HTR-8/SVneo (cell line): ENCODE data around the gene TRMT2A.
A peak's percentile ranks its signal among the peaks of the same experiment; 100 is the strongest.

ENCODE experiments used
- DNase-seq: peaks from one replicate; pipeline ENCODE4 v3.0.0; 2011; ENCODE audit warnings: low spot score, mixed read lengths; ENCODE audit not compliant: insufficient read length
- FAIRE-seq: peaks from 2 replicates; lab custom pipeline; 2011; peaks lifted over from hg19 to GRCh38; lab: Jason Lieb, UNC

The TRMT2A gene

DNA sequence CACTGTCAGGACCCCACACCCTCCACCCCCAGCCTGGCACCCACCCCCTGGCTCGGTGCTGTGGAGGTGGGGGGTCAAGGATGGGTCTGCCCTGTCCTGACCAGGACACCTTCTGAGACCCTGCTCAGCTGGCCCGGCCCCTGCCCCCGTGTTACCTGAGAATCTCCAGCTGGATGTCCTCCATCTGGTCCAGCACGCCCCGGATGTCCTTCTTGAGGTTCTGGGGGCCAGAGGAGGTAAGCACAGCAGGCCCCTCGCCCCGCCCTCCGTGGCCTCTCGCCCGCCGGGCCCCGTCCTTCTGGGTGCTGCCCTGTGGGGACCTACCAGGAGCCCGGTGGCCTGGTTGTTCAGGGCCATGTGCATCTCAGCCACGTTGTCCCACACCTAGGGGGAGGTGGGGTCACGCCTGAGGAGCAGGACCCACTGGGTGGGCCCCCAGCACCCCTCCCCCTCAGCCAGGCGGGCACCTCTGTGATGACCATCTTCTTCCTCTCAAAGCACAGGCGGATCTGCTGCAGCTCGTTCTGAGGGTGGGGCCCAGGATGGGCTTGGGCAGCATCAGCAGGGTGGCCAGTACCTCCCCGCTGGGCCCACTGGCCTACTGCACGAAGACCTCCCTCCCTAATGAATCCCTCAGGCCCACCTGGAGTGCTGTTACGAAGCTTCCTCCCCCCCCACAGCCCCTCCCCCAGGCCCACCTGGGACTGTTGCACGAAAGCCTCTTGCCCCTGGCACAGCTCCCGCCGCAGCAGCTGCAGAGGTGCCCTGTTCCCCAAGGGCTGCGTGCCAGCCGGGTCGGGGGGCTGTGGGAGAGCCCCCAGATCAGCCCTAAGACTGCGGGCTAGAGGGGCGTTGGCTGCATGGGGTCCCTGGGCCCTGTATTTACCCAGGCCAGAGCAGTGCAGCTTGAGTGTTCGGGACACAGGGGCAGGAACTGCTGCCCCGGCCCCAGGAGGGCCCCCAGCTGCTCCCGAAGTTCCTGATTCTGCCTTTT lies 32.5 kb upstream of the TRMT2A start:
- no peak for DNase-seq
- FAIRE-seq: no peak

DNA sequence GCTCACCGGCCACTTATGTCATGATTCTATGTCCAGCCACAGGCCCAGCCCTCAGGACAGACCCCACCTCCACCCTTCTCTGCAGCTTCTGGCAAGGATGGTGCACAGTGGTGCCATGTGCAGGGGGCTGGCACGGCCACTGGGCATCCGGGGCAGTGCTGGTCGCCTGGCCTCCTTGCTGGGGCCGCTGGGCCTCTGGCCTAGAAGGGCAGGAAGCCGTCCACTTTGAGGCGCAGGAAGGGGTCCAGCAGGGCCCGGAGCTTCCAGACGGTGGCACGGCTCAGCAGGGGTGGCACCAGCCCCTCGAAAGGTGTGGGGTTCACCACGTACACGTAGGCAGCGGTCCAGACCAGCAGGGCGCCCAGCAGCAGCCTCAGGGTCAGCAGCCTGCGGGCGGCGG lies 31.4 kb upstream of the TRMT2A start:
- DNase-seq (no peak), FAIRE-seq (no peak)

DNA sequence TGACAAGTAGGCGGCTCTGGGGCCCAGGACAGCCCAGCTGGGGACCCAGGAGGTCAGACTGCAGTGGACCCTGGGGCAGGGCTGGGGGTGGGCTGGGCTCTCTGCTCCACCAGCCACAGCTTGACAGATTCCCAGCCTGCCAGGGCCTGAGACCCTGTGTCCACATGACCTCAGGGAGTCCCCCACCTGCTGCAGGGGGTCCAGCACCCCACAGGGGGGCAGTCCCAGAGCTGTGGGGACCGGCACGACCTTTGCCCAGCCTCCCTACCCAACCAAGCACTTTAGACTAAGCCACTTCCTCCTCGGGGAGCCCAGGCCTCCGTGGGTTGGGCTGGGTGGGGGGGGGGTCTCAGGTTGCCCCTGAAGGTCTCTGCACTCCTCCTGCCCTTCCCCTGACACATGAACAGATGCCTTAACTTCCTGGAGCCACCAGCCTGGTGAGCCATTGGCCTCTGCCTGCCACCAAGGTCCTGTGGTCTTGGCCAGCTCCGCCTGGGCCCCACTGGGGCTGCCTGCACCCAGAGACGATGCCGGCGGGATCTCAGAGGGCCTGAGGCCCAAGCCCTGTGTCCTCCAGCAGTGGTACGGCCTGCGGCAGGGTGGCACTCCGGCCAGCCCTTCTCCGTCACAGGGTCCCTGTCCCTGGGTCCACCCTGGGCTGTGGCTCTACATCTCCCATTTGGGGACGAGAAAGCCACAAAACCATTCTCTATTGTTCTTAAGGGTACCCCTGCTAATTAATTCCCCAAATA lies 30.4 kb upstream of the TRMT2A start:
- no peak for FAIRE-seq
- DNase-seq: no peak

DNA sequence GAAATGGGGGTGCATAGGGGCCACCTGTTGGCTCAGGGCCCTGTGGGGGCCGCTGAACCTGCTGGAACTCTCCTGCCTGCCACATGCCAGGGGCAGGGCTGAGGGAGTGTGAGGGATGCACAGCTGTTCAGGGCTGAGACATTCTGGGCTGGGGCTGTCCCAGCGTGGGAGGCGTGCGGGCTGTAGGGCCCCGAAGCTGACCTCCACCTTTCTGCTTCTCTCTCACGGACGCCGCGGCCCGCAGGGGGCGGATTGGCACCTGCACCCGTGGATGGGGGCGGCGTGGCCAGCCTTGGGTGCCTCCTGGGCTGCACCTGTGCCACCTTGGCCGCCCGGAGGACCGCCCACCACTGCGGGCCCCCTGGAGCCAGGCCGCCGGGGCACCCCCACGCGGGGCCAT lies 29.8 kb upstream of the TRMT2A start:
- no peak for FAIRE-seq

DNA sequence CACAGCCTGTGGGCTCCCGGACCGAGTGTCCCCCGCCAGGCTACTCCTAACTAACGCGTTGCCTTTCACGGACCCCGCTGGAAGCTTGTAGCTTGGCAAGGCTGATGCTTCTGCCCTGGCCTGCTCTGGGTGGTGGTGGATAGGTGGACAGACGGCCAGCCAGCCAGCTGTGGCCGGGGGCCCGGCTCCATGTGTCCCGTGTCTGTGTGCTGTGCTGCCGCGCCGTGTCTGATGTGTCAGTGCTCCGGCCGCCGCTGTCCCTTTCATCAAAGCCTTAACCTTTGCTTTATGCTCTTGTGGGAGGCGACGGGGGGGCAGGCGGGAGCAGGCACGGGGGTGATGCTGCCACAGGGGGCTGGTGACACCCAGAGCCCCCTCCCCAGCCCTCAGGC lies 28.8 kb upstream of the TRMT2A start:
- no peak for DNase-seq
- no peak for FAIRE-seq

More for the DNA sequence above, 29.8 kb upstream of the TRMT2A start:
- DNase-seq: no peak

DNA sequence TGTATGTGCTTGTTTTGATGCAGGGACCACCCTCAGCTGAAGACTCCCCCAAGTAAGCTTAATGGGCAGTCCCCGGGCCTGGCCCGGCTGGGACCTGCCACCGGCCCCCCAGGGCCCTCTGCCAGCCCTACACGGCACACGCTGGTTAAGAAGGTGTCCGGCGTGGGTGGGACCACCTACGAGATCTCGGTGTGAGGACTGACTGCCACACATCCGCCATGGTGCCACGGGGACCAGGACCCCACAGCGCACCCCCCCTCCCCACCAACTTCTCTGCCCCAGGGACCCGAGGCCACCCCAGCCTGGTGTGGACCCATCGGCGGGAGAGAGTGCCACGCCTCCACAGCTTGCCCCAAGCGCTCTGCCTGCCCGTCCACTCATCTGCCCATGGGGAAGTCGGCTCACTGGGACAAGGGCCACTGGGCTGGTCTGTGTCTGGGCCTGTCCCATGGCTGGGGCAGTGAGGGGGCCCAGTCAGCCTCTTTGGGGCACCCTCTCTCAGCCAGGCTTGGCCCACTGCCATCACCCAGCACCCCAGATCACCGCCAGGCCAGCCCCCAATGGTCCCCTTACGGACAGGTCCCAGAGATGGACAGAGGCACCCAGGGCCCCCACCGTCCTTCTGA lies 28.3 kb upstream of the TRMT2A start:
- DNase-seq (no peak), FAIRE-seq (no peak)

DNA sequence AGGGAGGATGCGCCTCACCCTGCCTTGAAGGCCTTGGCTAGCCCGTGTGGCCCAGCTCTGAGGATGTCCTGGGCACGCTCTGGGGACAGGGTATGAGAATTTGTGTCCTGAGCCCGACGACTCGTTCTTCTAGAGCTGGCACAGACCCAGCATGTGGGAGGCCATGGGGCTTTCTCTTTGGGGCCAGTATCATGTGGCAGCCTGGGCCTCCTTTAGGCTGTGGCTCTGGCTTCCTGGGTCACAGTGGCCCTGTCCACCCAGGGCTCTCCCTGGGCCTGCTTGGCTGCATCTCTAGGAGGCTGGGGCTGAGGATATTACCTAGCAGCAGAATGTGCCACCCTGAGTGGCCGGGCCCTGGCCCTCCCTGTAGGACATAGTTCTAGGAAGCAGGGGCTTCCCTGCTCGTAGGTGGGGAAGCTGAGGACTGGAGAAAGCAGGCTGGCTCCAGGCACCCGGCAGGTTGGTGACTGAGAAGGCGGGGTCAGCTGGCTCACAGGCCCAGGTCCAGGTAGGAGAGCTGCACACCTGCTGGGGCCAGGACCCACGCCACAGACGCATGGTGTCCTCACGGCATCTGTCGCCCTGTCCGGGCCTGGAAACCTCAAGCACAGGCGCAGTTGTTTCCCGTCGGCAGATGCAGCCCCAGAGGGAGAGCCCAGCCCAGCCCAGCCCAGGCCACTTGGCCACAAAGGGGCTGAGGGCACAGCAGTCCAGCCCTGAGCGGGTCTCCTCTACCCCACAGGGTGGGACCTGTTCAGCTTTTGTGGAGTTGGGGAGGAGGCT lies 27.0 kb upstream of the TRMT2A start:
- FAIRE-seq: peak; percentile 55
- no peak for DNase-seq

DNA sequence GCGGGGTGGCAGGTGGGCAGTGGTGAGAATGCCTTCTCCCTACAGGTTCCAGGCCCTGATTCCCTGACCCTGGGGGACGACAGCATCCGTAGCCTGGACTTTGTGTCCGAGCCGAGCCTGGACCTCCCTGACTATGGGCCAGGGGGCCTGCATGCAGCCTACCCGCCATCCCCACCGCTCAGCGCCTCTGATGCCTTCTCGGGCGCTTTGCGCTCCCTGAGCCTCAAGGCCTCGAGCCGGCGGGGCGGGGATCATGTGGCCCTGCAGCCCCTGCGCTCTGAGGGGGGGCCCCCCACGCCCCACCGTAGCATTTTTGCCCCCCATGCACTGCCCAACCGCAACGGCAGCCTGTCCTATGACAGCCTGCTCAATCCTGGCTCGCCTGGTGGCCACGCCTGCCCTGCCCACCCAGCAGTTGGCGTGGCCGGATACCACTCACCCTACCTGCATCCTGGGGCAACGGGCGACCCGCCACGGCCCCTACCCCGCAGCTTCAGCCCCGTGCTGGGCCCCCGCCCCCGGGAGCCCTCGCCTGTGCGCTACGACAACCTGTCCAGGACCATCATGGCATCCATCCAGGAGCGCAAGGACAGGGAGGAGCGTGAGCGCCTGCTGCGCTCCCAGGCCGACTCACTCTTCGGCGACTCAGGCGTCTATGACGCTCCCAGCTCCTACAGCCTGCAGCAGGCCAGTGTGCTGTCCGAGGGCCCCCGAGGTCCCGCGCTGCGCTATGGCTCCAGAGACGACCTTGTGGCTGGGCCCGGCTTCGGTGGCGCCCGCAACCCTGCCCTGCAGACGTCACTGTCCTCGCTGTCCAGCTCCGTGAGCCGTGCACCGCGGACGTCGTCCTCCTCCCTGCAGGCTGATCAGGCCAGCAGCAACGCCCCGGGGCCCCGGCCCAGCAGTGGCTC lies 25.9 kb upstream of the TRMT2A start:
- no peak for FAIRE-seq
- DNase-seq: no peak

DNA sequence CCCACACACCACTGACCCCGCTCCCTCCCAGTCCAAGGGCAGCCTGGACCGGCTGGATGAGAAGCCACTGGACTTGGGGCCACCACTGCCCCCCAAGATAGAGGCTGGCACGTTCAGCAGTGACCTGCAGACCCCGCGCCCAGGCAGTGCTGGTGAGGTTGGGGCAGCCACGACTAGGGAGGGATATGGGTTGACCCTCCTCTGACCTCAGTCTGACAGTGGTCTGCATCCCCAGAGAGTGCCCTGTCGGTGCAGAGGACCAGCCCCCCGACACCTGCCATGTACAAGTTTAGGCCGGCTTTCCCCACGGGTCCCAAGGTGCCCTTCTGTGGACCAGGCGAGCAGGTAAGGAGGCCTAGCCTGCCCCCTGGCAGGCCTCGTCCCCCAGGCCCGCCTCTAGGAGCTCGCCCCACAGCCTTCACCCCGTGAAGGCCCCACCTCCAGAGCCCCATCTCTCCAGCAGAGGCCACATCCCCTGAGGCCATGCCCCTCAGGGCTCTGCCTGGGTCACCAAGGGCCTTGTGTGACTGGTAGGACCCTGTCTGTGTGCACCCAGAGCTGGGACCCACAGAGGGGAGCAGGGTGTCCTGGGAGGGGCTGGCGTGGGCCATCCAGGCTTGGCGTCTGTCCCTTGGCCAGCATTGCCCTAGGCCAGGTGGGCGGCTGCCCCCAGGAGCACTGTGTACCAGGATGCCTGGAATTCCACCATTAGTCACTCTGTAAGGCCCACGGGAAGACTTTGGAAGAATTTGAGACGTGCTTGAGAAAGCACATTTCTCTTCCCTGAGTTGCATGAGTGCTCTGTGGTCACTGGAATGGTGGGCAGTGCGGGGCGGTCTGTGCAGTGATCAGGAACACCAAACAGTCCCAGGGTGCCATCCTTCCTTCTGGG lies 24.4 kb upstream of the TRMT2A start:
- FAIRE-seq (peak; percentile 88), DNase-seq (peak; percentile 38)

DNA sequence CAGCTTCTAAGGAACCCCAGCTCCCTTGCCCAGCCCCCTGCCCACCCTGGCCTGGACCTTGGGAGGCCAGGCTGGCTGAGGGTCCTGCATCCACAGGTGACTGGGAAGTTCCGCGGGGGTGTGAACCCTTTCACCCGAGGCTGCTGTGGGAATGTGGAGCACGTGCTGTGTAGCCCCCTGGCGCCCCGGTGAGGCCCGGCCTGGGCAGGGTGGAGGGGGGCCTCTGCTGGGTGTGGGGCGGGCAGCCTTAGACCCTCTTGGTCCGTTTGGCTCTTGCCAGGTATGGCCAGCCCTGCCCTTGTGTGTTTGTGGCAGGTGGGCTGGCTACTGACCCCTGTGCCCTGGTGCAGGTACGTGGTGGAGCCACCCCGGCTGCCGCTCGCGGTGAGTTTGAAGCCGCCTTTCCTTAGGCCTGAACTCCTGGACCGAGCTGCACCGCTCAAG lies 23.5 kb upstream of the TRMT2A start:
- no peak for FAIRE-seq

DNA sequence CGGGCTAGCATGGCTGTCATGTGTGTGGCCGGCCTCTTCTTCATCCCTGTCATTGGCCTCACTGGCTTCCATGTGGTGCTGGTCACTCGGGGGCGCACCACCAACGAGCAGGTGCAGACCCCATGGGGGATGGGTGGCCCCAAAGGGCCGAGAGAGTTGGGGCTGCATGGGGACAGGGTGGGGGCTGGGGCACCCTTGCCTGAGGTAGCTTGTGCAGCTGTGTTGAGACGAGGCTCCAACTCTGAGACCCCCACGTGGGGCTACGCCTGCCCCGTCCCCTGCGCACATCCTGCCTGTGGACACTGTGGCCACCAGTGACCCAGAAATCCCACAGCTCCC lies 23.1 kb upstream of the TRMT2A start:
- no peak for FAIRE-seq
- no peak for DNase-seq

More for the DNA sequence above, 23.5 kb upstream of the TRMT2A start:
- no peak for DNase-seq

DNA sequence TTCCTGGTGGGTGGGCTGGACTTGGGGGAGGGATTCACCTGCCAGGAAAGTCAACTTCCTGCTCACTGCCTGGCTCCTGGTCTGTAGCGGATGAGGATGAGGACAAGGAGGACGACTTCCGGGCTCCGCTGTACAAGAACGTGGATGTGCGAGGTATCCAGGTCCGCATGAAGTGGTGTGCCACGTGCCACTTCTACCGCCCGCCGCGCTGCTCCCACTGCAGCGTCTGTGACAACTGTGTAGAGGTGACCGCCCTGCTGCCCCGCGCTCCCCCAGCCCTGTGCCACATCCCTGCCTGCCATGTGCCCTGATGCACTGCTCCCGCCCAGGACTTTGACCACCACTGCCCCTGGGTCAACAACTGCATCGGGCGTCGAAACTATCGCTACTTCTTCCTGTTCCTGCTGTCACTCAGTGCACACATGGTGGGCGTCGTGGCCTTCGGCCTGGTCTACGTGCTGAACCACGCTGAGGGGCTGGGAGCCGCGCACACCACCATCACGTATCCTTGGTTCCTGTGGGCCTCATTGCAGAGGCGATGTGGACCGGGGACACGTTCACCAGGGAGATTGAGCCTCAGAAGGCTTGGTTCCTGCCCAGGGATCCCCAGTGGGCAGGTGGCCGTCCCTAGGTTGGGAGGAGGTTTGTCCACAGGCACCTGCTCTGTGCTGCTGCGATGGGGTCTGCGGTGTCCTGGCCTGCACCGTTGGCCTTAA lies 22.5 kb upstream of the TRMT2A start:
- DNase-seq (no peak), FAIRE-seq (no peak)

DNA sequence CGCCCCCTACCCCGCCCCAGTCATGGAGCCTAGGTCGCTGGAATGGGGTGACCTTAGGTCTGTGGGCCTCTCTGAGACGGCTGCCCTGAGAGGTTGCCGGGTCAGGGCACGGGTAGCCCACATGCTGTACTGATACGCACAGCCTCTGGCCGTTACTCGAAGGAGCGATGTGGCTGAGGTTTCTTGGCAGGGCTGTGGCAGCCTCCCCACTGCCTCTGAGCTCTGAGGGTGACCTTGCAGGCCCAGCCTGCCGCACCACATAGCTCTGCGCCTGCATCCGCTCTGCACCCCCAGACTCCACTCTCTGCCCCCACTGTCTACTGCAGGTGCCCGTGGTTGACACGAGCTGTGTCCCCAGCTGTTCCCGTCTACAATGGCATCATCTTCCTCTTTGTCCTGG lies 21.8 kb upstream of the TRMT2A start:
- DNase-seq (no peak), FAIRE-seq (no peak)

DNA sequence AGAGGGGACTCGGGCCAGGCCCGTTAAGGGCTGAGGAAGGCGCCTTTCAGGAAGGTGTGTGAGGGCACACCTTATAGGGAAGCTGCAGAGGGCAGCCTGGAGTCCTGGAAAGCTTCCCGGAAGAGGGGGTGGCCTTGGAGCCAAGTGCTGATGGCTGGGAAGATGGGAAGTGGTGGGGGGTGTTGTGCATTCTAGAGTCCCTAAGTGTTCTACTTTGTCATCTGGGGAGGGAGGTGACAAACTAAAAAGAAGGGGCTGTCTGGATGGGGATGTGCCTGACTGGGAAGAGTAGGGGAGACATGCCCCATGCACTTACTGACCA lies 21.4 kb upstream of the TRMT2A start:
- DNase-seq: no peak
- no peak for FAIRE-seq

DNA sequence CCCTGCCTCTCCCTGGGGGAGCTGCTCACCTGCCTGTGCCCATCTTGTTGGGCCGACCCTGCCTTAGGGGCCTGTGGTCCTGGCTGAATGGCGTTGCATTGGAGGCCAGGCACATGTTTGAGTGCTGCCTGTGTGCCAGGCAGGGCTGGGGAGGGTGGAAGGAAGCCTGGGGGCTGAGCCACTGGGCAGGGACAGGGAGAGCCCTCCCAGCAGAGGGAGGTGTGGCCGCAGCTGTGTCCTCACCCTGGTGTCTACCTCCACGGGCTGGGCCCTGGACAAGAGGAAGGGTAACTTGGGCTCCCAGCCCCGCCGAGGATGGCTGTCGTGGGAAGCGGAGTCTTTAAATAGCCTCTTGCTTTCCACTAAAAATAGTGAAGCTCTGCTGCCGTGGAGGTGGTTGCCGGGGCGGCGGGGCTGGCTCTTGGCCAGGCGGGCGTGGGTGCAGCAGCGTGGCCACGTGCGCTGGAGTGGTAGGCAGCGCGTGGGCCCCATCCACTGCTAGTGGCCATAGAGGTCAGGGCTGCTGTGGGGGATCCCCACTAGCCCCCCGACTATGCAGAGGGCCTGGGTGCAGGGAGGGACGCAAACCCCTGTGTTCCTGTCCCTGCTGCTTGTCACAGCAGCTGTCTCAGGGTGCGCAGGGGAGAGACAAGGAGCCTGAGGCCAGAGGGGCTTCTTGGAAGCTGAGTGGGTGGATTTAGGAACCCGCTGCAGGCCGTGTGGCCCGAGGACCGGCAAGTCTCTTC lies 20.8 kb upstream of the TRMT2A start:
- FAIRE-seq: no peak
- DNase-seq: no peak

DNA sequence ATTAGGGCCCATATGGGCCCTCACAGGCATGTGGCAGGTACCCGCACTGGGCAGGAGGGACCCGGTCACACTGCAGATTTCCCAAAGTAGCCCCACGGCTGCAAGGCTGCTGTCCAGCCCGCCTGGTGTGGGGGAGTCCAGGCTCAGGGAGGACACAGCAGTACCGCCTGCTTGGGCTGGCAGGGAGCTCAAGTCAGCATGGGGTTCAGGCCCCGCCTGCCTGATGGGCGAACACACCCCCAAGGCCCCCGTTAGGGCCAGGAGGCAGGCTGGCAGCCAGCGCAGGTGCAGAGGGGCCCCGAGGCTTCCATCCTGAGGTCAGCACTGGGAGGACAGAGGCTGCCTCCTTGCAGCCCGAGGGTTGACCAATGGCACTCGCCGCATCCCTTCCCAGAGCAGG lies 20.1 kb upstream of the TRMT2A start:
- FAIRE-seq: no peak

DNA sequence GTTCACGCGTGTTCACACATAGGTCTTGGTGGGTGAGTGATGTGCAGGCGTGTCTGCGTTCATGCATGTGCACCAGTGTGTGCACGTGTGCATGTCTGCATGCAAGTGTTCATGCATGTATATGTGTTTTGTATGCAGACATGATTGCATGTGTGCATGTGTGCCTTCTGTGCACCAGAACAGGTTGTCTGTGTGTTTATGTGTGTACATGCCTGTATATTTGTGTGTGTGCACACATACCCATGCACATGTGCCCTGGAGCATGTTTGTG lies 19.5 kb upstream of the TRMT2A start:
- DNase-seq (no peak), FAIRE-seq (no peak)

More for the DNA sequence above, 20.1 kb upstream of the TRMT2A start:
- no peak for DNase-seq
